Activated T-helper 1 cell treated with anti-CD3 and anti-CD28 coated beads, Interleukin-2, amount 50 U/mL, for 16 hours (primary cell): ENCODE data around the gene SIX1.

Source experiments
- DNase-seq, 2 donors: peaks; one replicate each; pipeline ENCODE4 v3.0.0-alpha.2; 2020; ENCODE audit warnings: low read depth in 1 of 2, low spot score in 1 of 2

The SIX1 gene

DNA sequence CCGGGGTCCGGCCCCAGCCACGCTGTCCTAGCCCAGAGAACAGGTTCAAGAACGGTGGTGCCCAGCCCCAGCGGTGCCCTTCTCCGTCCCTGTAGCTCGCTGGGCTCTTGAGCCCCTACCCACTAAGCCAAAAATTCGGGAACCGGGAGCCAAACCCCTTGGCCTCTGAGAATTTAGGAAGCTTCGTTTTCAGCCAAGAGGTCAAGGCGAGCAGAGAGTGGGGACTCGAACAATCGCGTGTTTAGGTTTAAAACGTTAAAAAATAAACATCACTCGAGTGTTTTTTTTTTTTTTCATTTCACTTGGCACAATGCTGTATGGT lies 6.2 kb downstream of the SIX1 start:
- DNase-seq, result no peak

GRCh38 chr14:60642270-60643140 lies 6.8 kb downstream of the SIX1 start:
- no peak for DNase-seq

- no peak for DNase-seq
Observed at GRCh38 chr14:60641742-60642269, 7.5 kb downstream of the SIX1 start.

GRCh38 chr14:60640859-60641741 lies 8.2 kb downstream of the SIX1 start:
- no peak for DNase-seq

DNA sequence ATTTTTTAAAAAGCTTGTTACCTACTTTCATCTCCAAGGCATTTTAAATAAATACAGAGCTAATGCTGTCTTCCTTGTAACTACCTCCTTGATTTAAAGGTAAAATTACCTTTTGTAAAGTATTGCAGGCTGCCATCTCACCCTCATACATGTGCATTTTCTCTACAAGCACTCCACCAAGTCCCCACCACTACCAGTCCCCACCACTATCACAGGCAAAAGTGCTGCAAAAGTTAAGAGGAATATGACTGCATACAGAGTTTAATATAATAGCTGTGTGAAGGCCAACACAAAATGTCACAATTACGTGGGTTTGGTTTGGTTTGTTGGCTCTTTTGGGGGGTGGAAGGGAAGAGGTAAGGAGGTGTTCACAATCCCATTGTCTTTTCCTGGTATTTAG lies 9.6 kb downstream of the SIX1 start:
- DNase-seq, result no peak

DNA sequence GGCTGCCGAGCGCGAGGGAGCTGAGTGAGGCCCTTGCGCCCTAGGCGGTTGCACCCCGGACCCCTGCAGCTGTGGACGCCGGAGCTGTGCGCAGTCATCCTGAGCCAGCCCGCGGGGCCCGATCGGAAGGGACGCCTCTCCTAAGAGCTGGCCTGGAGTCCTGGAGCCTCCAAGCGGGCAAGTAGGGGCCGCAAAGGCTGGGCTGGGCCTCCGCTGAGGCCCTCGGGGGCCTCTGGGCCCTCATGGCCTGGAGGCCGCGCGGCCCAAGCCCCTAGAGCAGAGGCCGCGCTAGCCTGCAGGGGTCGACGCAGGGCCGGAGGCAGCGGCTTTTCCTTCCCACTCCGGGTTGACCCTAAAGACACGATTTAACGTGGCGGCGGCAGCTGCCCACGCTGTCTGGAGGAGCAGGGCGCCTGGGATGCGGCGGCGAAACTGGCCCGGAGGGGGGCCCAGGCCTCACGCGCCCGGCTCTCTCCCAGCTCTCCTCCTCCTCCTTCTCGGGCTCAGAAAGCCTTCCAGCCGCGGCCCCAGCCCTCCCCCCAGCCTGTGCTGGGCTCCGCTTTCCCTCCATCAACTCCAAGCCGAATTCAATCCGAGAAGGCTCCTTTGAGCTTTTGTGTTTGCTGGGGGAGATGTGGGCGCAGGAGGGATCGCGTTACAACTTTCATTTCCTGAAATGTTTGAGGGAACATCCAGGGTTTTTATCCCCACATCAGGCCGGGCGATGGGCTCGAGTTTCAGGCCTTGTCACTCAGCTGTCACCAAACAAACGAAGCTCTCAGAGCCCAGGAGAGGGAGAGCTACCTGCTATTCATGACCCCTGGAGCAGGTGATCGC lies 11.6 kb downstream of the SIX1 start:
- no peak for DNase-seq

DNA sequence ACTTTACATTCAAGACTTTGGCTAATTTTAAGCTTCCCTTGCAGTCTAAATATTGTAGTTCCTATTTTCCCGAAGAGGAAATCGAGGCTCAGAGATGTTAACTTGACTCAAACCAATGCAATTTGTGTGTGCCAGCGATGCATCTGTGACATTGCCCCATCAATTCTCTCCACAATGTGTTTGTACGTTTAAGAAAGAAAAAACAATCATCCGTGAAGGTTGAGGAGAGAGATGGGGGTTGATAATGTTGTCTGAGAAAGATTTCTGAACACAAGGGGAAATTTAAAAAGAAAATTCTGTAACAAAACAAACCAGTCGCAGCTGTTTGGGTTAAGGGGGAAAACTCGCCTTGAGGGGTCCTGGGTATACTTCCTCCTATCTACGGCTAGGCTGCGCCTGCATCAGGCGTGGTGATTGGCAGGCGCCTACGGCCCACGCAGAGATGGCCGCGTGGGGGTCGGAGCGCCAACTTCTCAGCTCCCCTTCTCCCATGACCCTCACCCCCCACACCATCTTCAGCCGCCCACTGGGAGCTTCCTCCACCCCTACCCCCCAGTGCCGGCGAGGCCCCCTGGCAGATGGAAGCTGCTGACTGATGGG lies 12.3 kb downstream of the SIX1 start:
- no peak for DNase-seq

- no peak for DNase-seq
Observed at GRCh38 chr14:60634153-60634552, 15.1 kb downstream of the SIX1 start.

DNA sequence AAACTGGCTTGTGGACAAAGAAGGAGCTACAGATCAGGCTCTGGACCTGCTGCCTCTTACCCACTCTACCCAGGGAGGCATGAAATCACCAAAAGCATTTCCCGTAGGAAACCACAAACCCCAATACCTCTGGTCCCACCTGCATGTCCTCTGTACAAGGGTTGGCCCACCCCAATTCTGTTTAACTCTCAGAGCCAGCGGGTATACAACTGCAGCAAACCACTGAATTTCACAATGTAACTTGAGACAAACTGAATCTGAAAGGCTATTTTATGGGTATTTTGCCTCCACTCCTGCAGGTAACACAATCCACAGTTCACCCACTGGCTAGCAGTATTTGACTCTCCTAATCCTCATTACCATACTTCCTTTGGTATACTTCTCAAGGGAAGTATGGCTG lies 16.5 kb downstream of the SIX1 start:
- DNase-seq, result no peak

DNA sequence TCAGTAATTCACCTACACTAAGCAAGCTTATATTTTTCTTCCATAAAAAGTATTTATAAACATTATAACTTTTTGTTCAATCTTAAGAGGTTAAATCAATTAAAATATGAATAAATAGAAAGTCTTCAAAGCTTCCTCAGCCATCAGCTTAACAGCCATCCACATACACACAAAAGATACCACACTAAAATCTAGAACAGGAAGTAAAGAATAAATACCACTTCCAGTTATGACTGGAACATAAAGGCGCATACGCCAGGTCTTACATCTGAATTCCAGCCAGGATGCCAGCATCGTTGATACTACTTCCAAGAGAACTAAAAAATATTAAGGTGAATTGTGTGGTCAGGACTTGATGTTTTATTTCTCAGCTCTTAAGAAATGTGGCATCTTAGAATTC lies 17.0 kb downstream of the SIX1 start:
- DNase-seq, result no peak

- no peak for DNase-seq
Observed at GRCh38 chr14:60631842-60632241, 17.4 kb downstream of the SIX1 start.

- no peak for DNase-seq
Observed at GRCh38 chr14:60630129-60630528, 19.1 kb downstream of the SIX1 start.

DNA sequence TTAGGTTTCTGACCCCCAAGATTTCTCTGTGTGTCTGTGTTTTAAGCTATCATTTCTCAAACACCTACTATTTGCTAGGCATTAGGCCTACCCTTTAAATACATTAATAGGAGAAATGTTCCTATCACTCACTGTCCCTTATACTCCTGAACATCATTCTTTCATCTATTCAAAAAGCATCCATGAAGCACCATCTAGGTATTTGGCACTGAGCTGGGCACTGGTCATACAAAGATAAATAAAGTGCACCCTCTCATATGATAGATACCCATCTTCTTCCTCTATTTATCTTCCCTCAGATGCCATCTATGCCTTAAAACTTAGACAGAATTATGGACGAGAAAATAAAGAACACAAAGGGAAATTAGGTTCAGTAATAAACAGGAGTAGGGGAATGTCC lies 20.4 kb downstream of the SIX1 start:
- no peak for DNase-seq

DNA sequence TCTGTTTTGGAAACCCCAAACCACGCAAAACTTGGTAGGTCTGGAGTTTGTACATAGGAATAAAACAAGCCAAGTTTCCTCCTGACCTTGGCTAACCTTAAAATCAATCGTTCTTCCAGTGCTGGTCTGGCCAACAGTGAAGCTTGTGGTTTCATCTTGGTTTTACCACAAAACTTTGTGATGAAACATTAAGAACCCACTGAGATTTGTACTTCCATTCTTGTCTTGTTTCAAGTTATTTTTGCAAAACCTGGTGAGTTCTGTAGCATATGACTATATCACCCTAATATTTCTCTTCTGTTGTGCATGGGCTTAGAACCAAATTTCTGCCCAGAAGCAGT lies 26.4 kb downstream of the SIX1 start:
- no peak for DNase-seq

- DNase-seq, result no peak
Observed at GRCh38 chr14:60622210-60622916, 26.9 kb downstream of the SIX1 start.

DNA sequence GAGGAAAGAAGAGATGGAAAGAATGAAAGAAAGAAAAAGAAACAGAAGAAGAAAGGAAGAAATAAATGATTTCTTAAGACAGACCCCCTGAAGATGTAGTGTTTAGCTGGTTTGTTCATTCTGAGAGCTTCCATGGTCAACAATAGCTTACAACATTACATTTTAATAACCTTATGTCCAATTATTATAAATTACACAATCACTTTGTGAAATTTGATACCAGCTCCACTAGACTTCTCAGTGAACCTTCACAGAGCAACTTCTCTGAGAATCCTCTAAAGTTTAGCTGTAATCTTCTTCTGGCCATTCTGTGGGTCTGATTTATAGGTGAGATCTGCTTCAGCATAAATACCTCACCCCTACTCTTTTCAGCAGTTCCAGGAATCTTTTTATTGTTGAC lies 27.9 kb downstream of the SIX1 start:
- no peak for DNase-seq

- no peak for DNase-seq
Observed at GRCh38 chr14:60618241-60618640, 31.0 kb downstream of the SIX1 start.

- DNase-seq, result no peak
Observed at GRCh38 chr14:60616461-60616959, 32.8 kb downstream of the SIX1 start.

DNA sequence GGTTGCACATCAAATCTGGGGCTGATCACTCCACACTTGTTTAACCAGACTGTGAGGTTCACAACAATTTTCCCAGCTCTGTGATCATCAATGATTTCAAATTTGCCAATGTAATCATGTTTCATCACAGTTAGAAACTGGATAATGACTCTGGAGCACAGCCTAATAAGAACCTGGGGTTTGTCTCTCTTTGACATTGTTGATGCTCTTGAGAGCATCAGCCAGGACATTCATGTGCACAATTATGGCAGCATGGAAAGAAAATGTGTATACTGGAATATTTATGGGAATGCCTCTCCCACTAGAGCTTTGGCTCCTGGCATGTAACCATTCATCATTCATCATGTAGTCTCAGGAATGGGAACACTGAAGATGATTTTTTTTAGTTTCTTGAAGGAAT lies 47.0 kb downstream of the SIX1 start:
- no peak for DNase-seq

DNA sequence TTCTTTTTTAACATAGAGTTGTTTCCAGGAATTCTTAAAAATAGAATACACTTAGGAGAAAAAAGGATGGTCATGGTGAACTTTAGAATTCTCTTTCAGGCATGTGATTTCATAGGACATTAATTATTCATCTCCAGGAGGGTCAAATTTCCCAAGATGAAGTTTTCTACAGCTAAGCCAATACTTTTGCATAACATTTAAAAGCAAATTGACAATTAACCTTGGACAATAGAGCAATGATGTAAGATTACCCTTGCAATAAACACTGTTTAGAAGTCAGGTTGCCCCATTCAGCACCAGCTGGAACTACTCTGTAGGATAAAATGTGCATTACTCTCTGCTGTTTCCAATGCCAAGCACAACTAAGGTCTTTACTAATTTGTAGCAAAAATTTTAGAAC lies 49.5 kb downstream of the SIX1 start:
- no peak for DNase-seq
